Ovary (tissue), 9 donors: ENCODE data around the gene NUB1. TPM values are rescaled to one million over a fixed set of nuclear protein-coding genes. Genes with fewer than 3 reads are reported as not detected.

Source experiments
- DNase-seq, 5 donors: peaks; one replicate each; pipeline ENCODE4 v3.0.0-alpha.2; 2019 to 2020
- H3K27ac ChIP-seq, 2 donors: fragments of 200-600 bp; one replicate each; pipeline versions ENCODE4 v1.5.1 to v1.8.0; 2019 to 2022
- H3K27me3 ChIP-seq: fragments of 200-600 bp; one replicate; pipeline ENCODE4 v1.8.0; 2022
- H3K36me3 ChIP-seq: fragments of 200-600 bp; sonication (generic); one replicate; pipeline ENCODE4 v1.5.1; 2019
- H3K4me1 ChIP-seq: one replicate; pipeline ENCODE4 v1.8.1; 2013; ENCODE audit warnings: mild to moderate bottlenecking, moderate library complexity; ENCODE audit not compliant: insufficient read depth
- H3K4me3 ChIP-seq: fragments of 200-600 bp; sonication (generic); one replicate; pipeline ENCODE4 v1.5.1; 2017
- H3K9me3 ChIP-seq, 2 donors: fragments of 200-600 bp in 1 of 2; sonication (generic) in 1 of 2; one replicate each; pipeline versions ENCODE4 v1.5.1 to v1.8.1; 2013 to 2019; ENCODE audit warnings: mild to moderate bottlenecking in 1 of 2, moderate library complexity in 1 of 2
- CTCF ChIP-seq, 3 donors: fragments of 450-650 bp in 2 of 3; fragments of 200-600 bp in 1 of 3; IDR thresholded peaks; one replicate each; pipeline versions ENCODE4 v1.5.1 to v1.8.0; 2016 to 2022; ENCODE audit warnings: antibody characterized with exemption in 3 of 3, mild to moderate bottlenecking in 1 of 3
- EP300 ChIP-seq: sonication (generic); formaldehyde crosslinking; IDR thresholded peaks from one replicate; pipeline ENCODE4 v1.6.1; 2017; ENCODE audit warnings: antibody characterized with exemption
- POLR2A ChIP-seq: fragments of 450-650 bp; IDR thresholded peaks from one replicate; pipeline ENCODE4 v1.6.1; 2017; ENCODE audit warnings: antibody characterized with exemption, mild to moderate bottlenecking, moderate library complexity
- WGBS, 3 donors: extraction: QIAGEN DNeasy Blood & Tissue Kit in 1 of 3; methylation state at CpG; one replicate each; pipeline versions ENCODE4 v1.1.5 to v1.1.7; 2013 to 2017; 5-methylcytosine and 5-hydroxymethylcytosine counted together
- intact Hi-C, 4 donors: fragments of 100-400 bp; cut with DNase I; formaldehyde crosslinking; loops; one replicate each; pipeline versions ENCODE4 v1.11.0 to v1.15.1; 2022 to 2023
- polyA plus RNA-seq, 2 donors: library from polyadenylated mRNA; stranded (reverse); fragments of 200-250 nt in 1 of 2; fragments of 350-450 nt in 1 of 2; fragmentation: Illumina TruSeq in 1 of 2; extraction: RNeasy Lipid Tissue Mini Kit (QIAGEN cat#74804) in 1 of 2; gene quantifications; one replicate each; pipeline ENCODE4 v1.2.3, GENCODE V29; 2013 to 2014
- total RNA-seq, 7 donors: library from RNA; depleted of rRNA in 2 of 7; stranded (reverse); fragments of >200 nt in 2 of 7; fragmentation: NEBNext Ultra II Directional in 3 of 7; extraction: Animal tissue kit (Norgen Biotek cat#: 25700) in 3 of 7; gene quantifications; one replicate each; pipeline versions ENCODE4 v1.1.0 to v1.2.4, GENCODE V29; 2016 to 2023
- donor health status: DM: no; HTN: no; CAD: no; lungs with moderate emphysema.
- donor health status: DM: no; HTN: no; CAD: no.
- donor health status: Bipolar disorder and iron deficiency.
- donor health status: DM: yes; HTN: yes; CAD: no.
- donor health status: DM: no; HTN: no; CAD: no.
- donor health status: DM: yes; HTN: yes; CAD: no.

The NUB1 gene
- total and polyA plus RNA-seq, 9 donors, result 33.8 to 162 (median 45.6) TPM

- H3K27me3 ChIP-seq, result no peaks in the 10 kb centered on the region
- H3K9me3 ChIP-seq, result no peaks in the 10 kb centered on the region
- H3K4me3 ChIP-seq, result no peak overlapping the region
- no peak for DNase-seq
- 90 to 94% (median 92%) methylated on average over 10 of the region's 10 CpGs for WGBS, 3 donors
- TF ChIP-seq POLR2A, result no peak
- TF ChIP-seq CTCF (IDR thresholded peaks at IDR 0.05), result no peak
- no peak for TF ChIP-seq EP300
- intact Hi-C loops, result no loop called here
- no peaks in the 10 kb centered on the region for H3K36me3 ChIP-seq
- H3K27ac ChIP-seq, result no peak overlapping the region
- H3K4me1 ChIP-seq, result no peaks in the 10 kb centered on the region
These were observed 46.8 kb downstream of the NUB1 start for GRCh38 chr7:151388430-151388829.

GRCh38 chr7:151389096-151389767, 47.6 kb downstream of the NUB1 start:
- Histone ChIP-seq H3K27ac (no peak overlapping the region), H3K9me3 (no peaks in the 10 kb centered on the region), H3K4me1 (no peaks in the 10 kb centered on the region), H3K4me3 (no peak overlapping the region), H3K27me3 (no peaks in the 10 kb centered on the region), H3K36me3 (no peaks in the 10 kb centered on the region)
- TF ChIP-seq CTCF (IDR thresholded peaks at IDR 0.05) (no peak), EP300 (no peak), POLR2A (no peak)
- intact Hi-C loops, result no loop called here
- DNase-seq, result no peak
- WGBS, 3 donors, result 92 to 94% (median 93%) methylated on average over 21 of the region's 21 CpGs

- TF ChIP-seq POLR2A (no peak), CTCF (IDR thresholded peaks at IDR 0.05) (no peak), EP300 (no peak)
- no peak for DNase-seq
- WGBS, 3 donors, result 86 to 88% (median 87%) methylated on average over 24 of the region's 24 CpGs
- Histone ChIP-seq H3K4me1 (no peaks in the 10 kb centered on the region), H3K36me3 (no peaks in the 10 kb centered on the region), H3K9me3 (no peaks in the 10 kb centered on the region), H3K27ac (no peak overlapping the region), H3K4me3 (no peak overlapping the region), H3K27me3 (no peaks in the 10 kb centered on the region)
- intact Hi-C loops, result no loop called here
These were observed 48.4 kb downstream of the NUB1 start for GRCh38 chr7:151389768-151390597.

GRCh38 chr7:151390598-151391357, 49.2 kb downstream of the NUB1 start:
- Histone ChIP-seq H3K36me3 (no peaks in the 10 kb centered on the region), H3K27me3 (no peaks in the 10 kb centered on the region), H3K4me3 (no peak overlapping the region), H3K9me3 (no peaks in the 10 kb centered on the region), H3K27ac (no peak overlapping the region), H3K4me1 (no peaks in the 10 kb centered on the region)
- no peak for DNase-seq
- TF ChIP-seq POLR2A, result no peak
- no peak for TF ChIP-seq EP300
- TF ChIP-seq CTCF (IDR thresholded peaks at IDR 0.05), result no peak
- intact Hi-C loops, result no loop called here
- 86 to 90% (median 89%) methylated on average over 25 of the region's 25 CpGs for WGBS, 3 donors
